ENCODE data around the gene FSIP1. TPM values are rescaled to one million over a fixed set of nuclear protein-coding genes. Genes with fewer than 3 reads are reported as not detected.

Gene FSIP1
- total and polyA plus RNA-seq, 8 donors = 0.11 to 0.64 (median 0.38) TPM

- Histone ChIP-seq H3K4me3 (no peak overlapping the region), H3K27ac (no peak overlapping the region), H3K4me1 (no peaks in the 10 kb centered on the region), H3K9me3 (no peaks in the 10 kb centered on the region), H3K27me3 (peaks cover 0 to 2% (median 0%) of the 10 kb centered on the region in 4 donors), H3K36me3 (no peaks in the 10 kb centered on the region)
- 85 to 95% methylated on average over 4 of the region's 4 CpGs for WGBS, 2 donors
- DNase-seq (no peak), FAIRE-seq (no peak), ATAC-seq (no peak)
- intact Hi-C loops (cut with DNase I) = no loop called here
- TF ChIP-seq CTCF (IDR thresholded peaks at IDR 0.05) = no peak
Observed at GRCh38 chr15:39654304-39654703, 128.3 kb downstream of the FSIP1 start.

GRCh38 chr15:39651881-39652280 is 130.8 kb downstream of the FSIP1 start:
- FAIRE-seq = no peak
- Histone ChIP-seq H3K9me3 (no peaks in the 10 kb centered on the region), H3K36me3 (no peaks in the 10 kb centered on the region), H3K27ac (no peak overlapping the region), H3K27me3 (peaks cover 0 to 2% (median 0%) of the 10 kb centered on the region in 4 donors), H3K4me1 (no peaks in the 10 kb centered on the region), H3K4me3 (no peak overlapping the region)
- WGBS, 2 donors = 82 to 83% methylated on average over 1 of the region's 1 CpG
- intact Hi-C loops (cut with DNase I) = no loop called here
- DNase-seq = no peak
- TF ChIP-seq CTCF (IDR thresholded peaks at IDR 0.05) = no peak
- no peak for ATAC-seq

- WGBS, 2 donors = 76 to 85% methylated on average over 1 of the region's 1 CpG
- ATAC-seq (no peak), DNase-seq (no peak), FAIRE-seq (no peak)
- peaks cover 0 to 2% (median 0%) of the 10 kb centered on the region in 4 donors for H3K27me3 ChIP-seq
- no peak overlapping the region for H3K4me3 ChIP-seq
- TF ChIP-seq CTCF (IDR thresholded peaks at IDR 0.05) = no peak
- no peak overlapping the region for H3K27ac ChIP-seq
- no peaks in the 10 kb centered on the region for H3K4me1 ChIP-seq
- no peaks in the 10 kb centered on the region for H3K9me3 ChIP-seq
- intact Hi-C loops (cut with DNase I) = no loop called here
- H3K36me3 ChIP-seq = no peaks in the 10 kb centered on the region
Observed at GRCh38 chr15:39651295-39651694, 131.3 kb downstream of the FSIP1 start.

- H3K27me3 ChIP-seq = peaks cover 0 to 2% (median 0%) of the 10 kb centered on the region in 4 donors
- no peak overlapping the region for H3K27ac ChIP-seq
- ATAC-seq (no peak), DNase-seq (no peak), FAIRE-seq (no peak)
- no peak overlapping the region for H3K4me3 ChIP-seq
- no peak for TF ChIP-seq CTCF (IDR thresholded peaks at IDR 0.05)
- H3K36me3 ChIP-seq = no peaks in the 10 kb centered on the region
- H3K9me3 ChIP-seq = no peaks in the 10 kb centered on the region
- 76 to 82% methylated on average over 6 of the region's 6 CpGs for WGBS, 2 donors
- intact Hi-C loops (cut with DNase I) = no loop called here
- H3K4me1 ChIP-seq = no peaks in the 10 kb centered on the region
Observed at GRCh38 chr15:39649757-39650156, 132.9 kb downstream of the FSIP1 start.

- TF ChIP-seq CTCF (IDR thresholded peaks at IDR 0.05) = no peak
- intact Hi-C loops (cut with DNase I) = no loop called here
- Histone ChIP-seq H3K27ac (no peak overlapping the region), H3K36me3 (no peaks in the 10 kb centered on the region), H3K27me3 (no peaks in the 10 kb centered on the region), H3K4me3 (no peak overlapping the region), H3K4me1 (no peaks in the 10 kb centered on the region), H3K9me3 (no peaks in the 10 kb centered on the region)
- FAIRE-seq (no peak), ATAC-seq (no peak), DNase-seq (no peak)
- WGBS, 2 donors = 91 to 96% methylated on average over 5 of the region's 5 CpGs
Observed at GRCh38 chr15:39646425-39646824, 136.2 kb downstream of the FSIP1 start.
